Epithelial cell of proximal tubule (primary cell): ENCODE measurements around the gene NOL7. TPM values are rescaled to one million over a fixed set of nuclear protein-coding genes. Genes with fewer than 3 reads are reported as not detected.
A peak's percentile ranks its signal among the peaks of the same experiment; 100 is the strongest.

Source experiments
- DNase-seq: peaks from one replicate; pipeline ENCODE4 v3.0.0-alpha.2; 2011; ENCODE audit warnings: low read depth
- H3K4me3 ChIP-seq: 2 replicates; pipeline ENCODE4 v1.5.1; 2011; ENCODE audit warnings: low read depth, mild to moderate bottlenecking, low read length
- CTCF ChIP-seq: conservative IDR thresholded peaks from 2 replicates; pipeline ENCODE4 v1.5.1; 2012; ENCODE audit warnings: low read depth, mild to moderate bottlenecking, low read length
- total RNA-seq: library from RNA; depleted of rRNA; stranded (reverse); fragments of >200 nt; gene quantifications from 2 replicates; pipeline ENCODE4 v1.2.3, GENCODE V29; 2015

The NOL7 gene
- total RNA-seq, 1 donor from 2014 or later = 186 TPM

- TF ChIP-seq CTCF = no peak
- DNase-seq = peak; percentile 15
- peak overlapping the region; percentile 80 for H3K4me3 ChIP-seq
These were observed 41.4 kb upstream of the NOL7 start for GRCh38 chr6:13573669-13574110.

- H3K4me3 ChIP-seq = peak overlapping the region; percentile 80
- TF ChIP-seq CTCF = peak; percentile 46
- peak; percentile 15 for DNase-seq
These were observed 41.0 kb upstream of the NOL7 start for GRCh38 chr6:13574149-13574570.

GRCh38 chr6:13574571-13575376, 40.4 kb upstream of the NOL7 start, which contains the start of gene SIRT5:
TSS of gene SIRT5 (plus strand) at chr6:13574601. CDS start at chr6:13584111, 9,510 bp downstream.
- DNase-seq = peak; percentile 37
- H3K4me3 ChIP-seq = peak within 1 kb of the TSS; percentile 80
- TF ChIP-seq CTCF = no peak

- no peak for DNase-seq
- peak; percentile 80 for TF ChIP-seq CTCF
These were observed 39.8 kb upstream of the NOL7 start for GRCh38 chr6:13575377-13575775.

GRCh38 chr6:13576017-13576416, 39.1 kb upstream of the NOL7 start:
- no peak overlapping the region for H3K4me3 ChIP-seq
- DNase-seq = no peak
- TF ChIP-seq CTCF = no peak

More at GRCh38 chr6:13575377-13575775, 39.8 kb upstream of the NOL7 start:
- H3K4me3 ChIP-seq = peak overlapping the region; percentile 80

- H3K4me3 ChIP-seq = no peak overlapping the region
- no peak for DNase-seq
- TF ChIP-seq CTCF = no peak
These were observed 37.2 kb upstream of the NOL7 start for GRCh38 chr6:13577926-13578325.
